ENCODE data around the gene GNAO1.
A peak's percentile ranks its signal among the peaks of the same experiment; 100 is the strongest.

GNAO1 gene

DNA sequence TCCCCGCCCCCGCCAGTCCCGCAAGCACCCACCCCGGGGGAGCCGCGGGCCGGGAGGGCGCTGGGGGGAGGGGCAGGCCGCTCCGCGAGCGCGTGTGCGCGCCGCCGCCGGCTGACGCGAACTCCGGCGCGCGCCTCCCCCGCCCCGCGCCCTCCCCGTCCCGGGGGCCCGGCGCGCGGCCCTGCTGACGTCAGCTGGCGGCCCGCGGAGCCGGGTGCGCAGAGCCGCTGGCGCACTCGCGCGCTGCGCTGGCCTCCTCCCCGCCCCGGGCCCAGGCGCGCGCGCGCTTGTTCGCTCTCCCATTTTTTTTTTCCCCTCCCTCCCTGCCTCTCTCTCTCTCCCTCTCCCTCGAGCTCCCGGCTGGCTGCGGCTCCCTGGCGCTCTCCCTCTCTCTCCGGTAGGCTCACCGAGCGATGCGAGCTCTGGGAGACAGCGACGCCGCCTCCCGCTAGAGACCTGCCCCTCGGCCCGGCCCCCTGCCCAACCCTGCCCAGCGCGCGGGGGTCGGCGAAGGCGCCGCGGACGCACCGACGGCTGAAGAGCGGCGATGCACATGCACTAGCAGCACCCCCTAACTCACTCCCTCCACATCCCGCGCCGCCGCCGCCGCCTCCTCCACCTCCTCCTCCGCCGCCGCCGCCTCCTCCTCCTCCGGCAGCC, at the start of gene GNAO1:
TSS of gene GNAO1 (plus strand) at position 334 of the 660 bp plus-strand sequence. CDS start 747 bp downstream, outside the sequence.
- H3K36me3 ChIP-seq (ENCODE audit: control insufficient read depth, insufficient read depth, low read length) = no peaks in the 10 kb centered on the region
- peaks cover 41% of the 10 kb centered on the region for H3K4me1 ChIP-seq (ENCODE audit: control insufficient read depth, insufficient read depth, low read length)
- H3K27ac ChIP-seq (ENCODE audit: low read depth, low read length) = peak within 1 kb of the TSS; percentile 64
- peak within 1 kb of the TSS; percentile 86 for H3K4me3 ChIP-seq (ENCODE audit: low read depth, low read length)
- peaks cover 42% of the 10 kb centered on the region for H3K27me3 ChIP-seq (ENCODE audit: control insufficient read depth, insufficient read depth, low read length)
- no peaks in the 10 kb centered on the region for H3K9me3 ChIP-seq (ENCODE audit: control insufficient read depth, insufficient read depth, low read length)
- H3K9ac ChIP-seq (ENCODE audit: low read depth, low read length) = peak within 1 kb of the TSS; percentile 41; the same call in 1 of the 2 replicates

DNA sequence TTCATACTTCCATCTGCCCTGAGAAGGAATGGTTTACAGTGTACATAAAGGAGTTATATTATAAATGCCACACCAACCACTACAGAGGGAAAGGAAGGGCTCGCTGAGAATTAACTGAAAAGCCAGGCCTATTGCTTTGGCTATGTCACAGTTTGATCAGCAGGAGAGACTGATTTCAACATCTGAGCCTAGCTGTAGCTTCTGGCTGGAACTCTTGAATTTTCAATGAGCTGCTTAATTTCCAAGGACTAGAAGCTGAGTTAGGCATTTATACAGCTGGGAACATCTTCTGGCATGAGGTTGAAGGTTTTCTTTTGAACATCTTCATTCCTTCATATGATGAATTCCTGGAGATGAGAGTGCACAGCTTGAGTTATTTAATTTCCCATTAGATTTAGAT, 47.6 kb upstream of the GNAO1 start:
- H3K4me3 ChIP-seq (ENCODE audit: low read depth, low read length) = no peak overlapping the region
- H3K36me3 ChIP-seq (ENCODE audit: control insufficient read depth, insufficient read depth, low read length) = no peaks in the 10 kb centered on the region
- no peaks in the 10 kb centered on the region for H3K27me3 ChIP-seq (ENCODE audit: control insufficient read depth, insufficient read depth, low read length)
- H3K27ac ChIP-seq (ENCODE audit: low read depth, low read length) = no peak overlapping the region
- H3K9ac ChIP-seq (ENCODE audit: low read depth, low read length) = no peak overlapping the region
- no peaks in the 10 kb centered on the region for H3K9me3 ChIP-seq (ENCODE audit: control insufficient read depth, insufficient read depth, low read length)
- H3K4me1 ChIP-seq (ENCODE audit: control insufficient read depth, insufficient read depth, low read length) = peaks cover 8% of the 10 kb centered on the region

DNA sequence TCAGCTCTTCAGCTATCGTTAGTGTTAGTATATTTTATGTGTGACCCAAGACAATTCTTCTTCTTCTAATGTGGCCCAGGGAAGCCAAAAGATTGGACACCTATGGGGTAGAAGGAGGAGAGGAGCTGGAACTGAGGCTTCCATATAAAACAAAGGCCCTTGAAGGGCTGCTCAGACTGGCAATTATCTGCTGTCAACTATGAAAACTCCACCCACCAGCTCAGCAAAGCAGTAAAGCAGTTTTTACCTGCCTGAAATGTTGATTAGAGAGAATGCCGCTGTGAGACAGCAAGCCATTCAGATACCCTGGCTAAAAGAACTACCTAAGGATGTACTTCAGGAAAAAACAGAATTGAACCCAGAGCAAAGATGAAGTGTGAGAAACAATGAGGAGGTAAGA, 45.9 kb upstream of the GNAO1 start:
- Histone ChIP-seq H3K4me1 (ENCODE audit: control insufficient read depth, insufficient read depth, low read length) (peaks cover 8% of the 10 kb centered on the region), H3K9ac (ENCODE audit: low read depth, low read length) (no peak overlapping the region), H3K36me3 (ENCODE audit: control insufficient read depth, insufficient read depth, low read length) (no peaks in the 10 kb centered on the region), H3K27ac (ENCODE audit: low read depth, low read length) (no peak overlapping the region), H3K4me3 (ENCODE audit: low read depth, low read length) (no peak overlapping the region), H3K27me3 (ENCODE audit: control insufficient read depth, insufficient read depth, low read length) (no peaks in the 10 kb centered on the region), H3K9me3 (ENCODE audit: control insufficient read depth, insufficient read depth, low read length) (no peaks in the 10 kb centered on the region)

DNA sequence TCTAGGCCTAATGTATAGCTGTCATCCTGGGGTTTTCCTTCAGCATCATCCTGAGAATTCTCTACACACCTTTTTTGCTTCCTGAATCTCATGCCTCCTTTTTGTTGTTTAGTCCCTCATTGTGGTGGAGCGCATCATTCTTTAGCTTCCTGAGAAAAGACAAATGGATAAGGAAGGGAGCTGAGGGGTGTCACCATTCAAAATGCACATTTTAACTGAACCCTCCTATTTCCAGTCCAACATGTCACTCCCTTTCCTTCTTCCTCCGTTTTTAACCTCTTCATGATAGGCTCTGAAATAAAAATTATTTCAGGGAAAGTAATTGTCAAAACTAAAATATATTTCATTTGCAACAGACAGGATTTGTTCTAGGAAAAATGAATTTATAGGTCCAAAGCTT, 39.7 kb upstream of the GNAO1 start:
- Histone ChIP-seq H3K9me3 (ENCODE audit: control insufficient read depth, insufficient read depth, low read length) (peaks cover 4% of the 10 kb centered on the region; the same call in 1 of the 2 replicates), H3K36me3 (ENCODE audit: control insufficient read depth, insufficient read depth, low read length) (no peaks in the 10 kb centered on the region), H3K4me3 (ENCODE audit: low read depth, low read length) (no peak overlapping the region), H3K27ac (ENCODE audit: low read depth, low read length) (no peak overlapping the region), H3K9ac (ENCODE audit: low read depth, low read length) (no peak overlapping the region), H3K27me3 (ENCODE audit: control insufficient read depth, insufficient read depth, low read length) (no peaks in the 10 kb centered on the region), H3K4me1 (ENCODE audit: control insufficient read depth, insufficient read depth, low read length) (no peaks in the 10 kb centered on the region)

DNA sequence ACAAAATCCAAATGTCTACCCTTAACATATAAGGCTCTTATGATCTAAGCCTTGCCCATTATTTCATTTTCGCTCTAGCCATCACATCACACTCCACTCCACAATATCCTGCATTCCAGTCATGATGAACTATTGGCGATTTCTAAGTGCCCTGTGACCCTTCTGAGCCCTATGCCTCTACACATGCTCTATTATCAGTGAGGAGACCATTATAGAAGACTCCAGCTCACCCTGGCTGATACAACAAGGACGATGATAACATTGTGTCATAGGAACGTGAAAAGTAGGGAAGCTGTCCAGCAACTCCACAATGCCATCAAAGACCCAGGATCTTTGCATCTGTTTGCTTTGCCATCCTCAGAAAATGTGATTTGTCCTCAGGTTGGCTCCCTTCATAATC, 29.6 kb upstream of the GNAO1 start:
- no peaks in the 10 kb centered on the region for H3K36me3 ChIP-seq (ENCODE audit: control insufficient read depth, insufficient read depth, low read length)
- H3K27me3 ChIP-seq (ENCODE audit: control insufficient read depth, insufficient read depth, low read length) = no peaks in the 10 kb centered on the region
- no peak overlapping the region for H3K4me3 ChIP-seq (ENCODE audit: low read depth, low read length)

DNA sequence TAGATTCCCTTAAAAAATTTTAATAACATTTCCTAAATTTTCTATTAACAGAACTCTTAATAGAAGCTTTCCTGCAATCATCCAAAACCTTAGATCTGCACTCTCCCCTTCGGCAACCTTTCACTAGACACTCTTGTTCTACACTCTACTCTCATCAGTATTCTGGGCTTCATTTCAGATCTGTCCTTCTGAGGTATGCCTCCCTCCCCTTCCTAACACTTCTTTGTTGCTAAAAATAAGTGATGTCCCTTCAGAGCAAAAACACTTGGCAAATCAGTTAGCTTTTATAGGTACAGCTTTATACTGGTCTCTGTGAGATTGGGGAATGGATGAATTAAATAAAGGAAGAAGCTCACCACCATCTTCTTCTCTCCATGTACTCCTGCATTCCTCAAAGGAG, 28.2 kb upstream of the GNAO1 start:
- Histone ChIP-seq H3K4me1 (ENCODE audit: control insufficient read depth, insufficient read depth, low read length) (no peaks in the 10 kb centered on the region), H3K27me3 (ENCODE audit: control insufficient read depth, insufficient read depth, low read length) (no peaks in the 10 kb centered on the region), H3K9ac (ENCODE audit: low read depth, low read length) (no peak overlapping the region), H3K4me3 (ENCODE audit: low read depth, low read length) (no peak overlapping the region), H3K36me3 (ENCODE audit: control insufficient read depth, insufficient read depth, low read length) (no peaks in the 10 kb centered on the region), H3K27ac (ENCODE audit: low read depth, low read length) (no peak overlapping the region), H3K9me3 (ENCODE audit: control insufficient read depth, insufficient read depth, low read length) (no peaks in the 10 kb centered on the region)

More for the DNA sequence above, 29.6 kb upstream of the GNAO1 start:
- H3K9ac ChIP-seq (ENCODE audit: low read depth, low read length) = no peak overlapping the region
- H3K4me1 ChIP-seq (ENCODE audit: control insufficient read depth, insufficient read depth, low read length) = no peaks in the 10 kb centered on the region
- no peak overlapping the region for H3K27ac ChIP-seq (ENCODE audit: low read depth, low read length)
- no peaks in the 10 kb centered on the region for H3K9me3 ChIP-seq (ENCODE audit: control insufficient read depth, insufficient read depth, low read length)

DNA sequence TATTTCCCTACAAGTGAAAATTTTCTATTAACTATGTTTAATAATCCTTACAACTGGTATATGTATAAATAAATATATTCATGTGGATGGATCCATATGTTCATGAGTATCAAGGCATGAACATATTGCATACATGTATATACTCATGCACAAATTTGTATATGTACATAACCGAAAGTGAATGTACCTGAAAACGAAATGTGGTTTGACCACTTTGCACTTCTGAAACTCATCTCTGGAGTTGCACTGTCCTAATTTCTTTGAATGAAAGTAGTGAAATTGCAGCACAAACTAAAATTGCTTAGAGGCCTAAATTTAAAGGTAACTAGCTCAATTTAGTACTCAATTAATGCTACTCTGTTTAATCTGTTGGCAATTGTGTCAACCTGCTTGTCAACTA, 27.4 kb upstream of the GNAO1 start:
- no peak overlapping the region for H3K9ac ChIP-seq (ENCODE audit: low read depth, low read length)
- H3K27me3 ChIP-seq (ENCODE audit: control insufficient read depth, insufficient read depth, low read length) = no peaks in the 10 kb centered on the region
- H3K9me3 ChIP-seq (ENCODE audit: control insufficient read depth, insufficient read depth, low read length) = no peaks in the 10 kb centered on the region
- no peak overlapping the region for H3K27ac ChIP-seq (ENCODE audit: low read depth, low read length)
- no peak overlapping the region for H3K4me3 ChIP-seq (ENCODE audit: low read depth, low read length)
- no peaks in the 10 kb centered on the region for H3K4me1 ChIP-seq (ENCODE audit: control insufficient read depth, insufficient read depth, low read length)
- H3K36me3 ChIP-seq (ENCODE audit: control insufficient read depth, insufficient read depth, low read length) = no peaks in the 10 kb centered on the region

DNA sequence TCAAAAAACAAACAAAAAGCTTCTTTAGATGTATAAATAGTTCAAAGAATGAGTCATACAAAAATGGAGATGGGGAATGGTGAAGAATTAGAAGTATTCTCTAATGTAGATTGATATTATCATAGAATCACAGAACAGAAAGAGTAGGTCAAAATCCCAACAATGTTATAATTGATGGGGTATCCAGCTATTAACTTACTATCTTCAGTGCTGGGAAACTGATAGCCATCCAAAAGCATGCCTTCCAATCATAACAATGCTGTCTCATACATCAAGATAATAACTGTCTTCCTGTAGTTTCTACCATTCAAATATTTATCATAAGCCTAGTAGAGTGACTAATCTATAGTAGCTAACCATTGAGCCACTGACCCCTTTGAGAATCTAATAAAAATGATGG, 26.7 kb upstream of the GNAO1 start:
- Histone ChIP-seq H3K4me1 (ENCODE audit: control insufficient read depth, insufficient read depth, low read length) (no peaks in the 10 kb centered on the region), H3K9me3 (ENCODE audit: control insufficient read depth, insufficient read depth, low read length) (no peaks in the 10 kb centered on the region), H3K27me3 (ENCODE audit: control insufficient read depth, insufficient read depth, low read length) (no peaks in the 10 kb centered on the region), H3K36me3 (ENCODE audit: control insufficient read depth, insufficient read depth, low read length) (no peaks in the 10 kb centered on the region), H3K27ac (ENCODE audit: low read depth, low read length) (no peak overlapping the region), H3K4me3 (ENCODE audit: low read depth, low read length) (no peak overlapping the region), H3K9ac (ENCODE audit: low read depth, low read length) (no peak overlapping the region)

DNA sequence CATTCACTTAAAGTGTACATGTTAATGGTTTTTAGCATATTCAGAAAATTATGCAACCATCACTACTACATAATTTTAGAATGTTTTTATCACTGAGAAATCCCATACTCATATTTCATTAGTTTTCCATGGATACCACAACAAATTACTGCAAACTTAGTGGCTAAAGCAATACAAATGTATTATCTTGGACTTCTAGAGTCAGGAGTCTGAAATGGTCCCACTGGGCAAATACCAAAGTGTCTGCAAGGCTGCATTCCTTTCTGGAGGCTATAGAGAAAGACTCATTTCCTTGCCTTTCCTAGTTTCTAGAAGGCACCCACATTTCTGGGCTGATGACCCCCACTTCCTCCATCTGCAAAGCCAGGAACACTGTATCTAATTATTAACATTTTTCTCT, 16.9 kb upstream of the GNAO1 start:
- no peaks in the 10 kb centered on the region for H3K4me1 ChIP-seq (ENCODE audit: control insufficient read depth, insufficient read depth, low read length)
- no peaks in the 10 kb centered on the region for H3K9me3 ChIP-seq (ENCODE audit: control insufficient read depth, insufficient read depth, low read length)
- H3K27ac ChIP-seq (ENCODE audit: low read depth, low read length) = no peak overlapping the region
- no peak overlapping the region for H3K4me3 ChIP-seq (ENCODE audit: low read depth, low read length)
- H3K9ac ChIP-seq (ENCODE audit: low read depth, low read length) = no peak overlapping the region
- H3K27me3 ChIP-seq (ENCODE audit: control insufficient read depth, insufficient read depth, low read length) = no peaks in the 10 kb centered on the region
- H3K36me3 ChIP-seq (ENCODE audit: control insufficient read depth, insufficient read depth, low read length) = no peaks in the 10 kb centered on the region

DNA sequence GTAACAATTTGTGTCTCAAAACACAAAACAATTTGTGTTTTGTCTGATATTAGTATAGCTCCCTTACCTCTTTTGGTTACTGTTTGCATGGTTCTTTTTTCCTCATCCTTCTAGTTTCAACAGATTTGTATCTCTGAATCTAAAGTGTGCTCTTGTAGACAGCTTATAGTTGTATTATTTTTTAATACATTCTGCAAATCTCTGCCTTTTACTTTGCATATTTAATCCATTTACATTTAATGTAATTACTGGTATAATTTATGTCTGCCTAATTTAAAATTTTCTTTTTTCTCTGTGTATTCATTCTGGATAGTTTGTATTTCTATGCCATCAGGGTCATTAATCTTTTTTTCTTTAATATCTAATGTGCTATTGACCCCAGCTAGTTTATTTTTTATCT, 9.9 kb upstream of the GNAO1 start:
- Histone ChIP-seq H3K4me3 (ENCODE audit: low read depth, low read length) (no peak overlapping the region), H3K36me3 (ENCODE audit: control insufficient read depth, insufficient read depth, low read length) (no peaks in the 10 kb centered on the region), H3K27ac (ENCODE audit: low read depth, low read length) (no peak overlapping the region), H3K9me3 (ENCODE audit: control insufficient read depth, insufficient read depth, low read length) (no peaks in the 10 kb centered on the region; the same call in 1 of the 2 replicates), H3K9ac (ENCODE audit: low read depth, low read length) (no peak overlapping the region), H3K27me3 (ENCODE audit: control insufficient read depth, insufficient read depth, low read length) (no peaks in the 10 kb centered on the region), H3K4me1 (ENCODE audit: control insufficient read depth, insufficient read depth, low read length) (no peaks in the 10 kb centered on the region)

DNA sequence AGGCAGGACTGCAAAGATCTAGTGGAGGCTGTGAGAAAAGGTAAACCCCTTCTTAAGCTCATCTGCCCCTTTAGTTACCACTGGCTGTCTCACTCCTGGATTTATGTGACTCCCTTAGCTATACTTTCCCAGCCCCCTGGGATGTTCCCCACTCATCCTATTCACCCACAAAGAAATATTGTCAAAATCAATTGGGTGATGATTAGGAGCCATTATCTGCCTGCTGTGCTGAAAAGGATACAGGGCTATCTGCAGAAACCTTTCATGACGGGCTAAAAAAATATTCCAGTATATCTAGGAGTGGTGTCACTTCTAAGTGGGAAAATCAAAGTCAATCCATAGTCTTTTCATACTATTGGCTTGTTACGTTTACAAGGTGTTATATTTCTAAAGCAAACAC, 8.0 kb upstream of the GNAO1 start:
- H3K9ac ChIP-seq (ENCODE audit: low read depth, low read length) = no peak overlapping the region
- no peaks in the 10 kb centered on the region for H3K36me3 ChIP-seq (ENCODE audit: control insufficient read depth, insufficient read depth, low read length)
- no peak overlapping the region for H3K4me3 ChIP-seq (ENCODE audit: low read depth, low read length)
- H3K4me1 ChIP-seq (ENCODE audit: control insufficient read depth, insufficient read depth, low read length) = no peaks in the 10 kb centered on the region; the same call in 1 of the 2 replicates
- no peak overlapping the region for H3K27ac ChIP-seq (ENCODE audit: low read depth, low read length)
- H3K9me3 ChIP-seq (ENCODE audit: control insufficient read depth, insufficient read depth, low read length) = no peaks in the 10 kb centered on the region; the same call in 1 of the 2 replicates
- 0 out of 2 replicates have a peak, but pooled peaks cover 2% of the 10 kb centered on the region for H3K27me3 ChIP-seq (ENCODE audit: control insufficient read depth, insufficient read depth, low read length)
